GM06990 (cell line): ENCODE data around the gene VDAC2.
"Not testable (repeated sequence)": the region's sequence is repeated elsewhere in the genome, so short reads cannot be mapped to it uniquely, and the experiment has no call there.

Source experiments
- DNase-seq: peaks from one replicate; pipeline ENCODE4 v3.0.0-alpha.2; 2011; ENCODE audit not compliant: insufficient read length; ENCODE audit errors: extremely low read depth
- H3K27me3 ChIP-seq: replicated peaks from 2 replicates; pipeline ENCODE4 v1.6.0; 2011; ENCODE audit warnings: low read length; ENCODE audit not compliant: control insufficient read depth, insufficient read depth
- H3K36me3 ChIP-seq: 2 replicates; pipeline ENCODE4 v1.5.1; 2011; ENCODE audit warnings: low read length; ENCODE audit not compliant: control insufficient read depth, insufficient read depth
- H3K4me3 ChIP-seq: replicated peaks from 2 replicates; pipeline ENCODE4 v1.5.1; 2011; ENCODE audit warnings: low read depth, mild to moderate bottlenecking, control low read depth, low read length
- TF ChIP-seq, protein P1 (sequence below): IDR thresholded peaks from 2 replicates; pipeline ENCODE4 v1.5.1; 2011; ENCODE audit warnings: low read length, control low read depth, mild to moderate bottlenecking, inconsistent platforms; ENCODE audit not compliant: insufficient read depth, poor library complexity, severe bottlenecking

The VDAC2 gene

DNA sequence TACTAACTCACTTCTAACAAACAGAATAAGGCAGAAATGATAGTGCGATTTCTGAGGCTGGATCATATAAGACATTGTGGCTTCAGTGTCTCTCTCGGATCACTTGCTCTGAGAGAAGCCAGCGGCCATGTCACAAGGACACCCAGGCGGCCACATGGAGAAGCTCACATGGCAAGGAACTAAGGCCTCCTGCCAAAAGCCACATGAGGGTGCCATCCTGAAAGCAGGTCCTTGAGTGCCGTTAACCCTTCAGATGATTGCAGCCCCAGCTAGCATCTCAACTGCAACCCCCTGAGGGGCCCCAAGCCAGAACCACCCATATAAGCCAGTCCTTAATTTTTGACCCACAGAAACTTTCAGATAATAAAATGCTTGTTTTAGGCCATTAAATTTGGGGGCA, 6.9 kb upstream of the VDAC2 start:
- Histone ChIP-seq H3K36me3 (no peaks in the 10 kb centered on the region), H3K4me3 (no peak overlapping the region), H3K27me3 (no peaks in the 10 kb centered on the region)
- no peak for DNase-seq
- TF ChIP-seq, protein P1, sequence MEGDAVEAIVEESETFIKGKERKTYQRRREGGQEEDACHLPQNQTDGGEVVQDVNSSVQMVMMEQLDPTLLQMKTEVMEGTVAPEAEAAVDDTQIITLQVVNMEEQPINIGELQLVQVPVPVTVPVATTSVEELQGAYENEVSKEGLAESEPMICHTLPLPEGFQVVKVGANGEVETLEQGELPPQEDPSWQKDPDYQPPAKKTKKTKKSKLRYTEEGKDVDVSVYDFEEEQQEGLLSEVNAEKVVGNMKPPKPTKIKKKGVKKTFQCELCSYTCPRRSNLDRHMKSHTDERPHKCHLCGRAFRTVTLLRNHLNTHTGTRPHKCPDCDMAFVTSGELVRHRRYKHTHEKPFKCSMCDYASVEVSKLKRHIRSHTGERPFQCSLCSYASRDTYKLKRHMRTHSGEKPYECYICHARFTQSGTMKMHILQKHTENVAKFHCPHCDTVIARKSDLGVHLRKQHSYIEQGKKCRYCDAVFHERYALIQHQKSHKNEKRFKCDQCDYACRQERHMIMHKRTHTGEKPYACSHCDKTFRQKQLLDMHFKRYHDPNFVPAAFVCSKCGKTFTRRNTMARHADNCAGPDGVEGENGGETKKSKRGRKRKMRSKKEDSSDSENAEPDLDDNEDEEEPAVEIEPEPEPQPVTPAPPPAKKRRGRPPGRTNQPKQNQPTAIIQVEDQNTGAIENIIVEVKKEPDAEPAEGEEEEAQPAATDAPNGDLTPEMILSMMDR = no peak

GRCh38 chr10:75205908-75206307, 4.7 kb upstream of the VDAC2 start:
- no peak overlapping the region for H3K4me3 ChIP-seq
- no peaks in the 10 kb centered on the region for H3K36me3 ChIP-seq
- no peak for DNase-seq
- TF ChIP-seq, protein P1 = no peak
- no peaks in the 10 kb centered on the region for H3K27me3 ChIP-seq

DNA sequence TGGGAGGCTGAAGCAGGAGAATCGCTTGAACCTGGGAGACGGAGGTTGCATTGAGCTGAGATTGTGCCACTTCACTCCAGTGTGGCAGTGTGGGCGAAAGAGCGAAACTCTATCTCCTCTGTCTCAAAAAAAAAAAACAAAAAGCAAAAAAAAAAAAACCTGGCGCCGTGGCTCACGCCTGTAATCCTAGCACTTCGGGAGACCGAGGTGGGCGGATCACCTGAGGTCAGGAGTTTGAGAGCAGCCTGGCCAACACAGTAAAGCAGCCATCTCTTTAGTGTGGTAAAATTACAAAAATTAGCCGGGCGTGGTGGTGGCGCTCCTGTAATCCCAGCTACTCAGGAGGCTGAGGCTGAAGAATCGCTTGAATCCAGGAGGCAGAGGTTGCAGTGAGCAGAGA, 4.0 kb upstream of the VDAC2 start:
- H3K36me3 ChIP-seq, DNase-seq, H3K27me3 ChIP-seq, H3K4me3 ChIP-seq: not testable (repeated sequence)

DNA sequence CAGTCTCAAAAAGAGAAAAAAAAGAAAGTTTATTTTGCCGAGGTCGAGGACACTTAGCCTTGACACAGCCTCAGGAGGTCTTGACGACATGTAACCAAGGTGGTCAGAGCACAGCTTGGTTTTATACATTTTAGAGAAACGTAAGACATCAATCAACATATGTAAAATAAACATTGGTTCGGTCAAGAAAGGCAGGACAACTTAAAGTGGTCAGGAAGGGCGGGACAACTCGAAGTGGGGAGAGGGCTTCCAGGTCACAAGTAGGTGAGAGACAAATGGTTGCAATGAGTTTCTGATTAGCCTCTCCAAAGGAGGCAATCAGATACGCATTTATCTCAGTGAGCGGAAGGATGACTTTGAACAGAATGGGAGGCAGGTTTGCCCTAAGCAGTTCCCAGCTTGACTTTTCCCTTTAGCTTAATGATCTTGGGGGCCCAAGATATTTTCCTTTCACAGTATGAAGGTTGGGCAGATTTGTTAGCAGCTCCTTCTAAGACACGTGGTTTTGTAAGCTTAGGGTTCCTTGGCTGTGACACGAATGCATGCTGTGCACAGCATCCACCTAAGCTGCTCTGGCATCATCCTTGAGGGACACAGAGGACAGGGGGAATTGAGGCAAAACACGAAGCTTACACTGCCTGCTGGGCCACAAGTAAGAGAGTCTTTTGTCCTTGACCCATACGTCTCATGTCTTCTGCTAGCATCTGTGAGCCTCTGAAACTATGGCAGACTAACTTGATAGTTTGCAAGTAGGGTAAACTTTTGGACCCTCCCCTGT, 3.3 kb upstream of the VDAC2 start:
- TF ChIP-seq, protein P1 = no peak
- H3K36me3 ChIP-seq = no peaks in the 10 kb centered on the region
- no peak for DNase-seq
- no peaks in the 10 kb centered on the region for H3K27me3 ChIP-seq
- H3K4me3 ChIP-seq = no peak overlapping the region

GRCh38 chr10:75207857-75208144, 2.8 kb upstream of the VDAC2 start:
- TF ChIP-seq, protein P1 = no peak
- no peak for DNase-seq
- no peak overlapping the region for H3K4me3 ChIP-seq

DNA sequence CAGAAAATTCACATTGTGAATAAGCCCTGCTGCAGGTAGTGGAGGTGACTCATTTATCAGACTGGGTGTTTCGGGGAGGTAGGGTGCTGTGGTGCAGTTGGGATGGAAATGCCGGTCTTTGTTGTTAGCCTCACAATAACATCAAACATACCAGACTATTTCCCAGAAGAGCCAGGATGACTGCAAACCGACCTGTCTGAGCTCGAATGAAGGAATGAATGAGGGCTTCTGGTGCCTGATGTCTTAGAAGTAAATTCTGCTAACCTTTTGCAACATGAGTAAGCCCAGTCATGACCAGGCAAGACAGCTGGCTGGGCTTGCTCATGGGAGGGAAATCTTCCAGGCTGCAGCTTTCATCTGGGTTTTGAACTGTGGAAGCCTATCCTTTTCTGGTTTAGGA, 2.4 kb upstream of the VDAC2 start:
- no peak for DNase-seq
- Histone ChIP-seq H3K27me3 (no peaks in the 10 kb centered on the region), H3K4me3 (no peak overlapping the region), H3K36me3 (no peaks in the 10 kb centered on the region)
- TF ChIP-seq, protein P1 = no peak

More at GRCh38 chr10:75207857-75208144, 2.8 kb upstream of the VDAC2 start:
- no peaks in the 10 kb centered on the region for H3K36me3 ChIP-seq
- no peaks in the 10 kb centered on the region for H3K27me3 ChIP-seq
